ENCODE results near the gene NUB1. TPM values are rescaled to one million over a fixed set of nuclear protein-coding genes. Genes with fewer than 3 reads are reported as not detected.

The NUB1 gene
- polyA plus RNA-seq, 5 donors: 61.7 to 86.9 (median 80.2) TPM

DNA sequence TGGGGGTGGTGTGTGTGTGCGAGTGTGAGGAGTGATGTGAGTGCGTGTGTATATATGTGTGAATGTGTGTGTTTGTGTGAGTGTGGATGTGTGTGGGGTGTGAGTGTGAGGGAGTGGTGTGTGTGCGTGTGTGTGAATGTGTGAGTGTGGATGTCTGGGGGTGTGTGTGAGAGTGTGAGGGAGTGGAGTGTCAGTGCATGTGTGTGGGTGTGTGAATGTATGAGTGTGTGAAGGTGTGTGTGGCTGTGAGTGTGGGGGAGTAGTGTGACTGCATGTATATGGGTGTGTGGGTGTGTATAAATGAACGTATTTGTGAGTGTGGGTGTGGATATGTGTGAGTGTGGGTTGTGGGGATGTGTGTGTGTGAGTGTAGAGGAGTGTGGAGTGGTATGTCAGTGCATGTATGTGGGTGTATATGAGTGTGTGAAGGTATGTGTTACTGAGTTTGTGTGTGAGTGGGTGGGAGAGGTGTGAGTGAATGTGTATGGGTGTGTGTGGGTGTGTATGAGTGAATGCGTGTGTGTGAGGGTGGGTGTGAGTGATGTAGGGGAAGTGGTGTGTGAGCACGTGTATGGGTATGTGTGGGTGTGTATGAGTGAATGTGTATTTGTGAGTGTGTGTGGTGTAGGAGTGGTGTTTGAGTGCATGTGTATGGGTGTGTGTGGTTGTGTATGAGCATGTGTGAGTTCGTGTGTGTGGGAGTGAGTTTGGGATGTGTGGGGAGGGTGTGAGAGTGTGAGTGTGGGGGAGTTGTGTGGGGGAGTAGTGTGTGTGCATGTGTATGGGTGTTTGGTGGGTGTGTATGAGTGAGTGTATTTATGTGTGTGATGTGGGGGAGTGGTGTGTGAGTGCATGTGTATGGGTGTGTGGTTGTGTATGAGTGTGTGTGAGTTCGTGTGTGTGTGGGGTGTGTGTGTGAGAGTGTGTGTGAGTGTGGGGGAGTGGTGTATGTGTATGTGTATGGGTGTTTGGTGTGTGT lies 28.5 kb upstream of the NUB1 start:
- no peak for DNase-seq

- peak in 1 of 2 donors; percentile 28 for DNase-seq
Measured at GRCh38 chr7:151313857-151314256, 27.8 kb upstream of the NUB1 start.

DNA sequence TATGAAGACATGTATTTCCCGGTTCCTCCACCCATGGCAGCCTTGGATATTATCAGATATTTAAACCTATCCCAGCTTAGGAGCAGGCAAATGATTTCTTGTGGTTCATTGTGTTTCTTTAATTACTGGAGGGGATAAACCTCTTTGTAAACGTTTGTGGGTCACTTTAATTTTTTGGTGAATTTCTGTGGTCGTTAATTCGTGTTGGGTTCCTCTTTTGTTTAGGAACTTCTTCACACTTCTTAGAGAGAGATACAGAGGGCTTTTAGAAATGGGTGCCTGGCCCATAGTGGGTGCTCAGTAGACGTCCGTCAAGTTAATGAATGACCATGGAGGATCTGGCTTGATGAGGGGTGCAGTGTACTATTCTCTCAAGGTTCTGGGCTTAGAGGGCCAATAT lies 27.2 kb upstream of the NUB1 start:
- DNase-seq: no peak

- DNase-seq: peak; percentile 58 to 77
Measured at GRCh38 chr7:151315038-151315655, 26.5 kb upstream of the NUB1 start.

DNA sequence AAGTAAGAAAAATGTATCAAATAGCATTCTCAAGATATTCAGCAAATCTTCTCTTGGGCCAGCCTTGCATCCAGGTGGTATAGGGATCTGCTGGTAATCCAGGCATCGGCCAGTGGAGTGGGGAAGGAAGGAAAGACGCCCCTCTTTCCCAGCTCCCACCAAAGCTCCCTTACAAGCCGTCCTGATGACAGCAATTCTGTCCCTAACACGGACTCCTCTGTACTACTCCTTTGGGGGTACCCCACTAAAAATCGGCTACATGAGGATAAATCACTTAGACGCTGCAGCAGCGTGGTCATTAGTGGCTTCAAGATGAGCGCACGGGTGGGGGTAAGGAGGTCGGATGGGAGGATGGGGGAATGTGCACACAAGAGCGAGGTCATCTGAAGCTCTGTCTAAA lies 24.7 kb upstream of the NUB1 start:
- no peak for DNase-seq

GRCh38 chr7:151317936-151318335 lies 23.7 kb upstream of the NUB1 start:
- no peak for DNase-seq

DNA sequence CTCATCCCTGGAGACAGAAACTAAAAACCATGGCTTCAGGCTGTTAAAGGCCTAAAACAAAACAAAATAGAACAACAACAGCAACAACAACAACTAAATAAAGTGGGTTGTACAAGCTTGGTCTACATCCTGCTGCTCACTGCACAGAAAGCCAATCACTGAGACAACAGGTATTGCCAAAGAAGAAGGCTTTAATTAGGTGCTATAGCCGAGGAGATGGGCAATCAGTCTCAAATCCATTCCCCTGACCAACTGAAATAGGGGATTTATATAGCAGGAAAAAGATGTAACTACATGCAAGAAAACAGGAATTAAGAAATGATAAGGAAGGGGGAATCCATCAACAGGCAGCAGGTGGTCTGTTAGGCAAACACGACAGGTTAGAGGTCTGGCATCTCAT lies 22.4 kb upstream of the NUB1 start:
- DNase-seq: no peak

DNA sequence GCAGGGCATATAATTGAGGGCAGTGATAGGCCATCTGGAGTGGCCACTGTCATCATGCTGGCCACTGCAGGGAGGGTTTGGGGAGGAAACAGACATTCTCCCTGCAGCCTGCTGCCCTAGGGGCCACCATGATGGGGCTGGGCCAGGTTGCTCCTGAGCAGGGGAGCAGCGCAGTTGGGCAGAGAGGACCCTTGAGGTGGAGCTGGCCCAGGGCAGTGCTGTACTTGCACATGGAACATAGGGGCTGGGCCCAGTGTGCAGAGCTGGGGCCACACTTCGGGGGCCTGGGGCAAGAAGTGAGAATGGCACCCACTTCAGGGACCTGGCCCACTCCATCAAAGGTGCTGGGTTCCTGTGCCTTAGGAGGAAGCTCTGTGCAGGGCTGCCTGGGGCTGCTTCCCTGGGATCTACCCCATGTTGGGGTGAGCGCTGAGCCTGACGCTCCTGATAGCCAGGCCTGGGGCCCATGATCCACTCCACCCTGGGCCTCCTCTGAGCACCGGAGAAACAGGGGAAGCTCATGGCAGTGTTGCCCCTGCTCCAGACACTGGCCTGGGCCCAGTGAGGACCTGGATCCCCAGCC lies 21.3 kb upstream of the NUB1 start:
- DNase-seq: no peak

GRCh38 chr7:151321341-151321740 lies 20.3 kb upstream of the NUB1 start:
- DNase-seq: no peak

- no peak for DNase-seq
Measured at GRCh38 chr7:151322906-151323305, 18.7 kb upstream of the NUB1 start.

DNA sequence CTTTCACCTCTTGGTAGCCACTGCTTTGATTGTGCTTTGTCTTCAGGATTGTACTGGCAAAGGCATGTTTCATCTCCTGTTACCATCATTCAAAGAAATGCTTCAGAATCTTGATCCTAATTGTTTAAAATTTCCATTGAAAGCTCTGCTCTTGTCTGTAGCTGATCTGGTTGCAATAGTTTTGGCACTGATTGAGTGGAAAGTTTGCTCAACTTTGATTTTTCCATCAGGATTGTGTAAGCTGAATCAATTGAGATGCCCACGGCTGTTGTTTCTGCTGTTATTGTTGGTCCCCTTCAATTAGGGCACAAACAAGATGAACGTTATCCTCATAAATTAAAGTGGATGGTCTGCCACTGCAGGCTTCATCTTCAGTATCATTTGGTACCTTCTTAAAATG lies 14.6 kb upstream of the NUB1 start:
- no peak for DNase-seq

GRCh38 chr7:151327659-151328058 lies 14.0 kb upstream of the NUB1 start:
- DNase-seq: no peak

GRCh38 chr7:151330181-151330580 lies 11.4 kb upstream of the NUB1 start:
- DNase-seq: no peak

DNA sequence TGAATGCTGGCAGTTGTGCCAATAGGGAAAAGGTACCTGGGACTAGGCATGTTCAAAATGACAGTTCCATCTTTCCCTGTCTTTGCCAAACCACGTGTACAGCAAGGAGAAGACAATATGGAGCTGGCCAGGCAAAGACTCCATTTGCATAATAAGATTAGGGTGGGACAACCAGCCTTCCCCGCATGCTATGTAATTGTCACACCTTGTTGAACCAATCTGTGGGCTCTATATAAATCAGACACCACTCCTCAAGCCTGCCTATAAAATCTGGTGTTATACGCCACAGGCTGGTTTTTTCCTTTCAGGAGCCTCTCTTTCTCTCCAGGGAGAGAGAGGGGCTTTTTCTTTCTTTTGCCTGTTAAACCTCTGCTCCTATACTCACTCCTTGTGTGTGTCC lies 11.0 kb upstream of the NUB1 start:
- DNase-seq: no peak

DNA sequence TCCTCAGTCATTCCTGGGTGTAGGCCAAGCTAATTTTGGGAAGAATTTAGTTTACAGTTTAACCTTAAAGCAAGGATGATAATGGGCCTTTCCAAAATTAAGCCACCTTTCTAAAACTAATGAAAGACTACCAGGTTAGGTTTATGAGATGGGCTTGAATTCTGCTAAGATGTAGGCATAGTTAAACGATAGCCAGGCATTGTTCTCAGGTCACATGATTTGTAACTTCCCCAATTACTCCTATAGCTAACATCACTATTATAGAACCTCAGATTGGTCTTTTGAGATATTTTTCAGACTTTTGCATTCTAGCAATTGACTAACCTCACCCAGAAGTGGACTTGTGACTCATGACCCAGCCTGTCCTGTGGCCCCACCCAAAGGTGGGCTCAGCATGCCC lies 7.0 kb upstream of the NUB1 start:
- DNase-seq: no peak

GRCh38 chr7:151336027-151336708 lies 5.4 kb upstream of the NUB1 start:
- no peak for DNase-seq

DNA sequence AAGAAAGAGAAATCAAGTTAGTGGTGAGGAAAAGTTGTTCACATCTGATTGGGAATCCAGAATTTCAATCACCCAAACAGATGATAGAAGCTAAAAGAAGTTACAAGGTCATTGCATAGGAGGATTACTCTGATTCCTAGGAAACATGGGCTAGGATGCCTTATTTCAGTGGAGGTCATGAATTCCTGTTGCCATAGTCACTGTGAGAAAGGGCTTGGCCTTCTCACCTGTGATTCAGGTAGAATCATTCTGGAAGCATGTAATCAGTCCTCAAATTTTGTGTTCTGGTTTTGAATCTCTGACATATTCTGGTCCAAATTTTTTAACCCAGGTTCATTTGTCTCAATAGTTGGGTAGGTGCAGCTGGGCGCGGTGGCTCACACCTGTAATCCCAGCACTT lies 4.3 kb upstream of the NUB1 start:
- no peak for DNase-seq

- no peak for DNase-seq
Measured at GRCh38 chr7:151338809-151339208, 2.8 kb upstream of the NUB1 start.

- no peak for DNase-seq
Measured at GRCh38 chr7:151339651-151340382, 1.8 kb upstream of the NUB1 start.

GRCh38 chr7:151340794-151341356 lies 737 bp upstream of the NUB1 start:
- DNase-seq: no peak

- DNase-seq: no peak
Measured at GRCh38 chr7:151342102-151342646, 562 bp downstream of the NUB1 start.

Measured in right lung (tissue), 5 donors.